HG03457 (cell line): Measurements from ENCODE around the gene FOXJ3.

Experiments used
- ATAC-seq: cut with Tn5 transposase; IDR thresholded peaks from one replicate; pipeline ENCODE4 v1.9.1; 2021; ENCODE audit warnings: moderate number of reproducible peaks; ENCODE audit not compliant: unreplicated experiment

Gene FOXJ3

DNA sequence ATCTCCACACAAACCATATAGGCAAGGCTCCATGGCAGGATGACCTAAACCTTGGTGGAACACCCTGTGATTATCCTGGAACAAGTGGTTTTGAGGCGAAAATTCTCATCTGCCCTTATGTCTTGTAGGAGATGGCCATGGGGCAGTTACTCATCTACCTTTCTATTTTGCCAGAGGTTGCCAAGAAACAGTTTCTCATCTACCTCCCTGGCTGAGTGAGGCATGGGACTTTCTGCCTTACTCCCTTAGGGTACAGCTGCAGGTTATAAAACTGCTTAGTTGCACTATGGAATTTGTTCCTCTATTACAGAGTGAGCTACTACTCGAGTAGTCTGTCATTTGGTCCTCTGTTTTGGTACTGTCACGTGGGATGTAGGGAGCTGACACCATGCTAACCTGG is 139.2 kb downstream of the FOXJ3 start:
- no peak for ATAC-seq

DNA sequence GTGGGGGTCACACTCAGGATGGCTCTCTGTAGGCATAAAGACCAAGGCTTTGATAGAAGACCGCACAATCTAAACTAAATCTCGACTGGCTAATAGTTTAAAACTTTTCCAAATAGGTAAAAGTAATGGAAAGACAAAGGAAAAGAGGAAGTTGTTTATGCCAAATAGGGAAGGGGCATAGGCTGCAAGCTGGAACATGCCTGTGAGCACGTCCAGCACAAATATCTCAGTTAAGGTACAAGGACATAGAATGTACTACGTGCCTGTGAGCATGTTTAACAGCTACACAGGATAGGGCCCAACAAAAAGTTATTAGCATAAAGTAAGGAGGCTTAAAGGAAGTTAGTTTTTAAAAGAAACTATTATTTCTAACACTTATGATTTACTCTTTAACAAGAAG is 142.9 kb downstream of the FOXJ3 start:
- ATAC-seq, result no peak

DNA sequence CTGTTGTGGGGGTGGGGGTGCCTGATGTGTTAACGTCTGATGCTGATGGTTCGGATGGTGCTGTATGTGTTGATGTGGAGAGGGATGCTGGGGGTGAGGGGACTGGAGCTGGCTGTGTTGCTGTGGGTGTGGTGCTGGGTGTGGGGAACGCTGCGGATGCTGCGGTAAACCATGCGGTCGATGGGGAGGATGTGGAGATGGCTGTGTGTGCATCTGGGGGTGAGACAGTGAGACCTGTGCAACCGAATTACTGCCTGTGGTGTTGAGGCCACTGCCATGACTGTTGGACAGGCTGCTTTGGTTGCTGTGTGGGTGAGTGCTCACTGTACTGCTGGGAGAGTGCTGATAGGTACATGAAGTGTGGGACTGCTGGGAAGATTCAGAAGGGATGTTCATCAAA is 143.7 kb downstream of the FOXJ3 start:
- no peak for ATAC-seq

DNA sequence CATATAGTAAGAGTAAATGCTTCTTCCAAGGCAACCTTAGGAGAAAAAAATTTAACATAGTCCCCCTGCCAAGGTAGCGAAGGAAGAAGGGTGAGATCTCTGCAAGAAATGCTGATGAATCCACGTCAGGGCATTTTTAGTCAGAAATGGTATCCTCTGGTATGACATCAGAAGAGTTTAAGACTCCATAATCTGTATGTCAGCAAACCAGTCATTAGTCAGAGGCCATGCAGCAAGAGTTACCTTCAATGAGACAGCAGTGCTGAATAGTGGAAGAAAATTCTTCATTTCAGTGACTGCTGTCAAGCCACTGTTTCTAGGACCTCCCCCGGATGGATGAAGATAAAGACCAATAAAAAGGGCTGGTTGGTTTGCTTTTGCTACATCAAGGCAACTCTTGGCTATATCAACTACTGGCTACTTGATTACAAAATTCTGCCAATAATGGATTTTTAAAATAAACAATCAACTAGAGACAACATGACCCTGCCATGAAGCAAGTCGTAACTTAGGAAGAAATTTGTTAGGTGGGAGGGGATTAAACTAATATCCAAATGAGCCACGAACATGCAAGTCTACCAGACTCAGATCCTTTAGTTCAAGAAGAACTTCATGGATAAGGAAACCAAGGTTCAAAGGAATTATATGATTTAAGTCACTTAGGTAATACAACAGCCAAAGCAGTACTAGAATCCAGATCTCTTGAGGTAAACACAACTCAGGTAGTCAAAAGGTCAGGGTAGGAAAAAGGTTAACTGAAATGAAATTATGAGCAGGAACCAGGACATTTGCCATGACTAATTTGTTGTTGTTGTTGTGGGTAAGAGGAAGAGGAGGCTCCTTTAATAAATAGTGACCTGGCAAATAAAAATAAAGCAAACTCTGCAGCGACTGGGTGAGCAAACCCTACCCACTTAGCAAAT is 144.8 kb downstream of the FOXJ3 start:
- ATAC-seq, result no peak

DNA sequence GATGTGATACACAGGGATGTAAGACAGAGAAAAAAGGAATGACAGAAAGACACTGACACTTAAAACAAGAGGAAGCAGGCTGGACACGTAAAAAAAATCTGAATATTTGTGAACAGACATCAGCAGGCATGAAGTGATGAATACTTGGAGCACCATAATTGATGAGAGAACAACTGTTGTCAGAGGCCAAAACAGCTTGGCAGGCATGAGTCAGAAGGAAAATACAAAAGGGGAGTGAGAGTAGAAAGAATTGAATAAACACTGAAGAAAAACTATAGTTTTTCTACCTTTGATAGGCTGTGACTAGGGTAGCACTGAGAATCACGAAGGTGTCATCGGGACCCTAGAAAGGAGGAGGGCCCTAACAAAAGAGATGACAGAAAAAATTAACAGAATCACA is 148.9 kb downstream of the FOXJ3 start:
- no peak for ATAC-seq

DNA sequence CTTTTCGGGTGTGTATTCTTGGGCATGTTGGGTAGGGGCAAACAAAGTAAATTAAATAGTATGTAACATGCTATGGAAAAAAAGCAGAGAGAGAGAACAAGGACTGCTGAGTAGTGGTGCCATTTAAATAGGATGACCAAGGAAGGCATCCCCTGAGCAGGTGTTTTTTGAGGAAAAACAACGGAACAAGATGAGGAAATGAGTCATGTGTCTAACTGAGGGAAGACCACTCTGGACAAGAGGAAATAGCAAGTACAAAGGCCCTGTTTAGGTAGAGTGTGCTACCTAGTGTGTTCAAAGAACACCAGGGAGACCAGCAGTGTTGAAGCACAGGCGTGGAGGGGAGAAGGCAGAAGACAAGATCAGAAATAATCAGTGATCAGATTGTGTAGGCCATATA is 150.4 kb downstream of the FOXJ3 start:
- ATAC-seq, result no peak

DNA sequence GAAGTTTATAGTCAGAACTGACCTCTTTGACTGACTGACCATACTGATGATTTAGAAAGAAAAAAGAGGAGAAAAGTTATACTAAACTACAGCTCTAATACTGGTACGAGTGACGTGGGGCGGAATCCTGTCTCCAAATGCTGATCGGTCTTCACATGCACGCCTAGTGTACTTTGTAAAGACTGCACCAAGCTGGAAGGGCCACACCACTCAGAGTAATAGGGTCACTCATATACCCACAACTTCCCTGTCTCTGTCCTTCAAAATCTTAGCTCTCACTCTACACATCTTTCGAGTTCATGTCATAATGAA is 151.1 kb downstream of the FOXJ3 start:
- ATAC-seq, result no peak

DNA sequence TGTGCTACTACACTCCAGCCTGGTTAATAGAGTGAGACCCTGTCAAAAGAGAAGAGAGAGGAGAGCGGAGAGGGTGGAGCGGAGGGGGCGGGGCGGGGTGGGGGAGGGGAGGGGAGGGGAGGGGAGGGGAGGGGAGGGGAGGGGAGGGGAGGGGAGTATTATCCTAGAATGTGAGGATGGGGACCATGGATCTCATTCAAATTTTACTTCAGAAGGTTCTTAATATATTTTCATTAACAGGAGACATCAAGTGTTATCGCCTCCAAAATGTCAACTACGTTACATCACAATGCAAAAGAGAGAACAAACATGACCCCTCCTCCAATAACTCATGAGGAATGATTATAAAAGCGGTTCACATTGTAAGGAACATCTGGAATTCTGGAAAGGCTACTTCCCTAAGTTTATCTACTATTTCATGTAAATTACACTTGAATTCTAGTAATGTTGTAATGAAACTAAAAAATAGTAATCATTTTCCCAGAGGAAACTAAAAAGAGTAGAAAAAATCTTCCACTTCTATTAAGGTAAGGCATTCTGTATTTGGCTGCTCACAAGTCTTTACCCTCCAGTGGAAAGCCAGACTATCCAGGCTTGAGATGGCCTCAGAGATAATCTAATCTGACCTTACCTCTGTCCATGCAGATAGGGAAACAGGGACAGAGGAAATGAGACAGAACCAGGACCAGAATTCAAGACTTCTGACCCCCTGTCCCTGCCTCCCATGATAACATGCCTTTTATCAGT is 151.7 kb downstream of the FOXJ3 start:
- no peak for ATAC-seq

DNA sequence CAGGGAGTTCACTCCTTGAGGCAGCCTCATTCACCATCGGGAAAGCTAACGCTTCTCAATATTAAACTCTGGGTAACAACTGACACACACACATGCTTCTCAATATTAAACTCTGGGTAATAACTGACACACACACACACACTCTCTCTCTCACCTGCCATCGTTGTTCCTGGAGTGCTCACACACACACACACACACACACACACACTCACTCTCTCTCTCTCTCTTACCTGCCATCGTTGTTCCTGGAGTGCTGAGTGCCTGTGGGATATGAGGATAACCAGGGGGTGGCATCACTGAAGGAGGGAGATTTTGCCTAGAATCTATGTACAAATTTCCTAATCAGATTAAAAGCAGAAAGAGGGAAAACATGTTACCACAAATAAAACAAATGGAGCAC is 153.3 kb downstream of the FOXJ3 start:
- no peak for ATAC-seq

DNA sequence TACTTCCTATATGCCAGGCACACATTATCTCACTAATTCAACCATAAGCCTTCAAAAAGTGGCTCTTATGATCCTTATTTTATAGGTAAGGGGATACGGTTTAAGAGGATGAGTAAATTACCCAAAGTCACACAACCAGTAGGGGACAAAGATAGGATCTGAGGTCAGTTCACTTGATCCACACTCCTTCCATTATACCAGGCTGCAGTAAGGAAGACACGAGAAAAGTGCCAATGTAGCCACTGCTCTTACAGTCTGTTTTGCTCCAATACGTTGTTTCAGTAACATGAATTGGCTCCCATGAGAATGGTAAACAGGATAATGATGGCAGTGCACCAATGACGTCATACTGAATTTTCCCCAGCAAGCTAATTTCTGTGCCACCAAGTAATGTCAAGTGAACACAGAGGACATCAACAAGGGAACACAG is 155.1 kb downstream of the FOXJ3 start:
- no peak for ATAC-seq

DNA sequence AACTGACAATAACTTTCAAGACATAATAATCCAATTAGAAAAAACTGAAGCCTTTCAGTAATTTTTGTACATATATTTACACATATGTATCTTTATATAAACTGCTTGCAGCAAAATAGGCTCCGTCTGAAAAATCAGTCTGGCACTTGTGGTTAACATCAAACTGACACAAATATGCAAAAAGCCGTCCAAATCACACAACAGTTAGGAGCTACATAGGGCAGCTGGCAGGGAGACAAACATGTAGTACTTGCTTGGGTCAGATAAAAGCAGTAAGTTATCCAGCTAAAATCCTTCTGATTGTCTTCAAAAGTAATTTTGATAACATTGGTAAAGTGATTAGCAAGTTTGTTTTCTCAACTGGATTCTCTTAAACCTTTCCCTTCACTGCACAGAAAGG is 155.8 kb downstream of the FOXJ3 start:
- ATAC-seq, result no peak

DNA sequence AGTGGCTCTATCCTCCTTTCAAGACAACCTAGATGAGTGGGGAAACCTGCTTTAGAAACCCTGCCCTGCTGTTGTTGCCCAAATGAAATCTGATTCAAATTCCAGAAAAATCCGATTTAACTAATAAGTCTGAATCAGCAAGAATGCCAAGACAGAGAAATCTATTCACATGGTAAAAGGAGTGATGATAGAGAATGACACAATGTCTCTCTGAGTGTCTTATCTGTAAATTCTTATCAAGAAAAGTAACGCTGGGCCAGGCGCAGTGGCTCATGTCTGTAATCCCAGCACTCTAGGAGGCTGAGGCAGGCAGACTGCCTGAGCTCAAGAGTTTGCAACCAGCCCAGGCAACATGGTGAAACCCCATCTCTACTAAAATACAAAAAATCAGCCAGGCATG is 156.8 kb downstream of the FOXJ3 start:
- no peak for ATAC-seq

DNA sequence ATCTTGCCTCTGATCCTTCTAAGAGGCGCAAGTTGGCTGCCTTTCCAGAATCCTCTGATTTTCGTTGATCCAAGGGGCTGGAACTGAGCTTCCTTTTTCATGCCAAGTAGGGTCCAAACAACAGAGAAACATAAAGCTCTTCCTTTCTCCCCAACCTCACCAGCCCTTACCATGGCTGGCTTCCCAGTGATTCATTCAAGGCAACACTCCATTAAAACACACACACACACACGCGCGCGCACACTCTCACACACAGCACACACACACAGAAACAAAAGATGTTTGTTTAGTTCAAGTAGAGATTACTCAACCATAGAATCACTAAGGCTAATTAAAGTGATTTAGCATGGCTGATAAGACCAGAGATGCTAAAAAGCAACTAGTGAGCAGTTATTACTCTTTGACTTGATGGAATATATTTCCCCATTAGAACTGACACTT is 157.5 kb downstream of the FOXJ3 start:
- ATAC-seq, result no peak

DNA sequence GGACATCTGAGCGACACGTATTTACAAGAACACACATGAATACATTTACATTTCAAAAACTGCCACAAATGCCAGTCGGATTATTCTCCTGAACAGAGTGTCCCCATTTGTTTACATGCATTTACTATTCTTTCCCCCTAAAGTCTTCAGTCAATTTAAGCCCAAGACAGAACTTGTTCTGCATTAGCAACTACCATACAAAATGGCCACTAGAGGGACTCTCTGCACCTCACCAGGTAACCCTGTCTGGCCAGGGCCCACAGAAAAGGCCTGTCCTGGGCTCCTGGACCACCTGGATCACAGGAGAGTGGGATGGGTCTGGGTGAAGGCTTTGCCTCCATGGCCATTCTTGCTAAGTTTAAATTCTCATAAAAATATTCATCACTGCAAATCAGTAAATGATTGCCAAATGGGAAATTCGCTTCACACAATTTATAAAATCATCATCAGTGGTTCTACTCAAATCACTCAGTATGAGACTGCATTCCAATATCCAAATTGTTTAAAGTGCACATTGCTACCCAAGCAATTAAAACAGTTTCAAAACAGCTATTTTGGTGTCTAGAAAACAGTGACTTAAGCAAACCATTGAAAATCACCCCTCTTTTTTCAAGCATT is 158.0 kb downstream of the FOXJ3 start:
- ATAC-seq, result no peak

DNA sequence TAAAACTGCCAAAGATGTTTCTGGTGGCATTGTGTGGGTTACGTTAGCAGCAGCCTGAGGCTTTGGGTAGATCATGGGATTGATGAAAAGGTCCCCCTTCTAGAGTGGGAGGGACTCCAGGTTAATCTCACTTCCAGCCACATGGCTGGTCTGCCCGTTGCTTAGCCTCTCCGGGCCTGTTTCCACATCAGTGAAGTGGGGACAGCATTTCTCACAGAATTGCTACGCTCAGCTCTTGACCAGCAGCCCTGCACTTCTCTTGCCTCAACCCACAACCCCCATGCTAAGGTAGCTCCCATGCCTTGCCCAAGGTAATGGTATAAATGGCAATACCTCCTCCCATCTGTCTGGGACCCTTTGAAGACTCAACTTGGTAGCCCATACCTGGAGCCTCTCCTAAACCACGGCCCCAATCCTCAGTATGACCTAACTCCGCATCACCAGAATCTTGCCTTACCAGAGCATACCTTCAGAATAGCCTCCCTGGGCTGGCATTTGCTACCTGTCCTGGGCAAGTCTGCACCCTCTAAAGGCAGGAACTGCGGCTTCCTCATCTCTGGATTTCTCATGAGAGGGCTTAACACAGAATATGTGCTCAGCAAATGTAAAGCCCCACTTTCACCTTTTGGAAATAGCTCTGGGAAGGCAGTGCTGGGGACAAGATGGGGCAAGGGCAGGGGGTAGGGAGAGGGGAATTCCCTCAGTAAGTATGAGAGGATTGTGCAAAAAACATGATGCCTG is 159.6 kb downstream of the FOXJ3 start:
- no peak for ATAC-seq

DNA sequence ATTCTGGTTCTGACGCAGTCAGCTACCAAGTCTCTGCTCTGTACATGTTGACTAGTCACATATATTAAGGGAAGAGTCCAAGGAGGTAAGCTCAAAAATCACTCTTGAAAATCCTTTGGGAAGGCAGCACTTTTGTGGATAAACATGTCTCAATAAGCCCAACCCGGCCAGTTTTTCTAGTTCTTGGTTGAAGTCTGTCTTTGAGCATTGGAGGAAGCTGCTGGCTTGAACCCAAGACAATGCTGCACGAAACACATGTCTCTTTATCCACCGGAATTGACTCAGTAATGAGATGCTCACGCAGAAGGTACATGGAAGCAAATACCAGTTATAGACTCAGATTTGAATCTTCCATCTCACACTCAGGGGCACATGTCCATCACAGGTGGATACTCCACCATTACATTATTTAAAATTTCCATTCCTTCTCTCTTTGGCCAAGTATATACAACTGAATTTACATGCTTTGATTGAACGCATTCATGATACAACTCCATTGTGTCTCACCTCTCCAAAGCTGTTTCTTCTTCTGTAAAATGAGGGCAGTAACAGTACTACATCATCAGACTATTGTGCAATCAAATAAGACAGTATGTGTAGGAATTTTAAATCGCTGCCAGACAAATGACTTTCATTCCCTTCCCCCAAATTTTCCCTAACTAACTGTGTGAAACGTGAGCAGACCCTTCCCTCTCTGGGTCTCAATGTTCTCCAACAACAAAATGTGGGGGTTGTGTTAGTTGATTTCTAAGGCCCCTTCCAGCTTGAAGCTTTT is 160.9 kb downstream of the FOXJ3 start:
- no peak for ATAC-seq

DNA sequence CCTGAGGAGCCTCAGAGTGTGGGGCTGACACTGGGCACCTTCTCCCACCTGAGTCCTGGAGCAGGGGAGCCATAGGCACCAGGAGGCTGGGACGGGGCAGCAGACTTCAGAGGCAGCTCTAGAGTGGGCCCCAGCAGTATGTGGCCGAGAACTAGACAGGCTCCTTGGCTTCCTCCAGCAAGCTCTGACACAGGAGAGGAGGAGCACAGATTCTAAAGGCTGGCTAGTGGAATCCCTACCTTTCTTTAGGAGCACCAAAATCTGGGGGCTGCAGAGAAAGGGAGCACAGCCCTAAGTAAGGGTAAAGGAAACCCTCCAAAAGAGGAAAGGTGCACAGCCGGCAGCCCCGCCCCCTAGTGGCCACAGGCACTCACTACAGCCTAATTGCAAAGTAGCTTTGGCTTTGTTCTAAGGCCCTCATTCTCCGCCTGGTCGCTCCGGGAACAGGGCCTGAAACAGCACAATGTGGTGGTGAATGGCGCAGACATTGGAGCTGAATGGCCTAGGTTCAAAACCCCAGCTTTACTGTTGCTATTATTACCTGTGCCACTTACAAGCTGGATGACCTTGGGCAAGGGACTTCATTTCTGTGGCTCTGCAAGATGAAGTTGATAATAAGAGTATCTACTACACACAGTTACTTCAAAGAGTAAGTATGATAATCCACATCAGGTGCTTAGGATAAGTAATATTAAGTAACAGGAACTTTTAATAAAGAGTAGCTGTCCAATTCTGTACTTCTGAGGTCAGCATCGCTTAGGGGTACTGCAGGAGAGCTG is 161.7 kb downstream of the FOXJ3 start:
- ATAC-seq, result no peak

DNA sequence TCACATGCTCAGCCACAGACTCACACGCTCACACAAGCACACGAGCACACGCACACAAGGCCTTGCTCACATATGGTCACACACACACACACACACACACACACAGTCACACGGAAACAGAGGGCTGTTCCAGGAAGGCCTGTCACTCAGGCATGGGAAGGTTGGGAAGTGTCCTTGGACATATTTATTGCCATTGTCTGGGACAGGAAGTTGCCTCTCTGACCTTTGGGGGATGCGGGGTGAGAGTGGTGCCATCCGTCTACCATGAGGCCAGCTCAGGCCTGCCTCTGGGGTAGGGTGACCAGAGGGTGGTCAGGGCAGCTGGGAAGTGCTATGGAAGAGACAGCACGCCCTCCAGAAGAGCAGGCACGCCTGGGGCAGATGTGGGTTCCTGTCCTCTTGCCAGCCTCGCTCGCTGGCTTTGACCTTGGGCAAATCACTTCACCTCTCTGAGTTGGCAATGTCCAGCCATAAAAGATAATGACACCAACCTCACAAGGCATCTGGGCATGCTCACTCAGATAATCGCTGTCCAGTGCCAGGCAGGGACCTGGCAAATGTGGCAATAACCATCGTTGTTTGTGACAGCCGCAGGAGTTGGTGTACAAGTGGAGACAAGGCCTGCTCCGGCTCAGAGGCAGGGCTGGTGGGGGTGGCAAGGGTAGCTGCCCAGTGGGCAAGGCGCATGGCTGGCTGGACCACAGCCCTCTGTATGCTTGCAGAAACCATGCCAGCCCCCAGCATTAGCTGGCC is 162.5 kb downstream of the FOXJ3 start:
- ATAC-seq, result no peak

DNA sequence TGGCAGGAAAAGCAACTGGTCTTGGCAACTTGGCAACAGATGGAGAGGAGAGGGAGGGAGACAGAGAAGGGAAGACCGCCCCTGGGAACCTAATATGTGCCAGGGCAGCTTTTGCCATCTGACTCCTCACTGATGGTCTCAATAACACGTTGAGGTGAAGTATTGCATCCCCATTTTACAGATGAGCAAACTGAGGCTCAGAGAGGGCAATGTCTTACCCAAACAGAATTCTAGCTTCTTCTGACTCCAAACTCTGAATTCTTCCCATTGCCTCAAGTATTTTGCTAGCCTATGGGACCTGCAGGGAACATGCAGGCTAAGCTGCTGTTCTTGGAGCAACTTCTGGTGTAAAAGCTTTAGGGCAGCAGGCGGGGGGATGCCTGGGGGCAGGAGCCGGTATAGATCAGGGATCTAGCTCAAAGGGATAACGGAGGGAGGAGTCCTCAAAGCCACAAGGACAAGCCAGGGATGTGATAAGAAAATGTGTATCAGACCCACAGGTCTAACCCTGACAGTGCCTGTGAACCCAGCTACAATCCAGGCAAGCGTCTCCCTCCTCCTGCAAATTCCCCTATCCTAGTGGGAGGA is 163.3 kb downstream of the FOXJ3 start:
- ATAC-seq, result no peak
